OCI-LY7 (cell line): ENCODE measurements around the gene HDAC4.

Experiments used
- CTCF ChIP-seq: fragments of 200-600 bp; sonication (generic); conservative IDR thresholded peaks from 2 replicates; pipeline ENCODE4 v1.5.1; 2014; ENCODE audit warnings: mild to moderate bottlenecking, antibody characterized with exemption, low read length, moderate library complexity, mixed read lengths
- EZH2phosphoT487 ChIP-seq: fragments of 200-600 bp; sonication (generic); IDR thresholded peaks from 2 replicates; pipeline ENCODE4 v1.6.1; 2018; ENCODE audit warnings: low read depth, borderline replicate concordance, mild to moderate bottlenecking, mixed run types, antibody characterized with exemption, low read length, moderate library complexity, mixed read lengths

GRCh38 chr2:239190361-239190760, 210.5 kb downstream of the HDAC4 start:
- TF ChIP-seq CTCF (no peak), EZH2phosphoT487 (no peak)
